ENCODE measurements around the gene PEX12. TPM values are rescaled to one million over a fixed set of nuclear protein-coding genes. Genes with fewer than 3 reads are reported as not detected.
"Not testable (repeated sequence)": the region's sequence is repeated elsewhere in the genome, so short reads cannot be mapped to it uniquely, and the experiment has no call there.

Gene PEX12
- total RNA-seq, 4 donors from 2014 or later = 4.1 to 9.0 (median 5.0) TPM

DNA sequence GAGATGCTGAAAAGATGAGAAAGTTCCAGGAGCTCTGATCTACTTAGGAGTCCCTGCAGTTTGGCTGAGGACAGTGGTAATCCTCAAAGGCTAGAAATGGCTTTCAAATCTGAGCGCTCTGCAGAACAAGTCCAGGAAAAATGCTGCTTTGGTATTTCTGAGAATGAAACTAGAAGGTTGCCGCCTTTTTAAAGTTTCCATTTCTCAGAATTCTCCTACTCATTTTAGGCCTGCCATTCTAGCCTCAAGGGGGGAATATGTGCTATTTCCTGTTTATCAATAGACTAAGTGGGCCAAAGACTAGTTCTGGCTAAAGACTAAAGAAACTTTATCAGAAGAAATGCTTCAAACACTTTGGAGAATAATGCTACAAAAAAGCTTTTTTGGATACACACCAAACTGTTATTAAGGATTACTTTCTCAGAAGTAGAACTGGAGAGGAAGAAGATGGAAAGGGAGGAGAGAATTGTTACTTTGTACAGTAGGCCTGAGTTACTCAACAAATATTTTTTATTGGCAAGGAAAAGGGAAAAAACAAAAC lies 40.7 kb downstream of the PEX12 start, which contains the start of gene SLFN12L:
SLFN12L (minus strand) TSS at position 78 of the 541 bp plus-strand sequence. CDS start 15,314 bp downstream, outside the sequence.
- Histone ChIP-seq H3K27ac (replicated peaks in 1 of 4) (peak within 1 kb of the TSS; percentile 9 to 48 (median 22)), H3K27me3 (peaks cover 0 to 12% (median 0%) of the 10 kb centered on the region in 4 donors), H3K36me3 (no peaks in the 10 kb centered on the region), H3K9me3 (no peaks in the 10 kb centered on the region), H3K4me1 (peaks cover 0 to 17% (median 12%) of the 10 kb centered on the region in 4 donors), H3K4me3 (no peak within 1 kb of the TSS)
- DNase-seq (ENCODE audit: extremely low spot score) = no peak
- intact Hi-C loops (cut with DNase I) = loop anchor here (5.0 kb wide), 1 partner anchor 365 kb away; no protein-coding TSS in a partner anchor
- TF ChIP-seq EP300 (IDR thresholded peaks at IDR 0.05) = no peak
- TF ChIP-seq POLR2AphosphoS5 (IDR thresholded peaks at IDR 0.05) = no peak
- no peak for TF ChIP-seq POLR2A (IDR thresholded peaks at IDR 0.05; ENCODE audit: low read depth)
- TF ChIP-seq, protein P1, sequence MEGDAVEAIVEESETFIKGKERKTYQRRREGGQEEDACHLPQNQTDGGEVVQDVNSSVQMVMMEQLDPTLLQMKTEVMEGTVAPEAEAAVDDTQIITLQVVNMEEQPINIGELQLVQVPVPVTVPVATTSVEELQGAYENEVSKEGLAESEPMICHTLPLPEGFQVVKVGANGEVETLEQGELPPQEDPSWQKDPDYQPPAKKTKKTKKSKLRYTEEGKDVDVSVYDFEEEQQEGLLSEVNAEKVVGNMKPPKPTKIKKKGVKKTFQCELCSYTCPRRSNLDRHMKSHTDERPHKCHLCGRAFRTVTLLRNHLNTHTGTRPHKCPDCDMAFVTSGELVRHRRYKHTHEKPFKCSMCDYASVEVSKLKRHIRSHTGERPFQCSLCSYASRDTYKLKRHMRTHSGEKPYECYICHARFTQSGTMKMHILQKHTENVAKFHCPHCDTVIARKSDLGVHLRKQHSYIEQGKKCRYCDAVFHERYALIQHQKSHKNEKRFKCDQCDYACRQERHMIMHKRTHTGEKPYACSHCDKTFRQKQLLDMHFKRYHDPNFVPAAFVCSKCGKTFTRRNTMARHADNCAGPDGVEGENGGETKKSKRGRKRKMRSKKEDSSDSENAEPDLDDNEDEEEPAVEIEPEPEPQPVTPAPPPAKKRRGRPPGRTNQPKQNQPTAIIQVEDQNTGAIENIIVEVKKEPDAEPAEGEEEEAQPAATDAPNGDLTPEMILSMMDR (IDR thresholded peaks at IDR 0.05) = no peak
- 47% methylated on average over 2 of the region's 2 CpGs for WGBS

DNA sequence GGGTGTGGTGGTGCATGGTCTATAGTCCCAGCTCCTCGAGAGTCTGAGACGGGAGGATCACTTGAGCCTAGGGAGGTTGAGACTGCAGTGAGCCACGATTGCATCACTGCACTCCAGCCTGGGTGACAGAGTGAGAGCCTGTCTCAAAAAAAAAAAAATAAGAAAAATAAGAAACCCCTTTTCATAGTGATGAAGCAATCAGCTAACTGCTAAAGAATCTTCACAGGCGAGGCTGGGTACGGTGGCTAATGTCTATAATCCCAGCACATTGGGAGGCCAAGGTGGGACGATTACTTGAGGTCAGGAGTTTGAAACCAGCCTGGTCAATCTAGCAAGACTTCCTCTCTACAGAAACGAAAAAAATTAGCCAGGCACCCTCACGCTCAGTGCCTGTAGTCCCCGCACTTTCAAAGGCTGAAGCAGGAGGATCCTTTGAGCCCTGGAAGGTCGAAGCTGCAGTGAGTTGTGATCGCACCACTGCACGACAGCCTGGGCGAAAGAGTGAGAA lies 41.7 kb downstream of the PEX12 start:
- peak overlapping the region in 3 of 4 donors; percentile 5 to 48 (median 9) for H3K27ac ChIP-seq (replicated peaks in 1 of 4)
- DNase-seq (ENCODE audit: extremely low spot score) = no peak
- peaks cover 0 to 12% (median 0%) of the 10 kb centered on the region in 4 donors for H3K27me3 ChIP-seq
- intact Hi-C loops (cut with DNase I) = loop anchor here (5.0 kb wide), 1 partner anchor 364 kb away; no protein-coding TSS in a partner anchor
- no peaks in the 10 kb centered on the region for H3K36me3 ChIP-seq
- TF ChIP-seq POLR2A (IDR thresholded peaks at IDR 0.05; ENCODE audit: low read depth) (no peak), EP300 (IDR thresholded peaks at IDR 0.05) (no peak), POLR2AphosphoS5 (IDR thresholded peaks at IDR 0.05) (no peak)
- TF ChIP-seq, protein P1 (IDR thresholded peaks at IDR 0.05) = no peak
- H3K9me3 ChIP-seq = no peaks in the 10 kb centered on the region
- H3K4me1 ChIP-seq = peaks cover 0 to 17% (median 12%) of the 10 kb centered on the region in 4 donors
- 75% methylated on average over 13 of the region's 13 CpGs for WGBS
- H3K4me3 ChIP-seq = no peak overlapping the region

DNA sequence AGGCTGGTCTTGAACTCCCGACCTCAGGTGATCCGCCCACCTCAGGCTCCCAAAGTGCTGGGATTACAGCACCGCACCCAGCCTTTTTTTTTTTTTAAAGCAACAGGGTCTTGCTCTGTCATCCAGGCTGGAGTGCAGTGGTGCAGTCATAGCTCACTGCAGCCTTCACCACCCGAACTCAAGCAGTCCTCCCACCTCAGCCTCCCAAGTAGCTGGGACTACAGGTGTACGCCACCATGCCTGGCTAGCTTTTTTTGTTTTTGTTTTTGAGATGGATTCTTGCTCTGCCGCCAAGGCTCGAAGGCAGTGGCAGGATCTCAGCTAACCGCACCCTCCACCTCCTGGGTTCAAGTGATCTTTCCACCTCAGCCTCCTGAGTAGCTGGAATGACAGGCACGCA lies 43.0 kb downstream of the PEX12 start:
- not testable (repeated sequence) for H3K36me3 ChIP-seq; H3K27ac ChIP-seq (replicated peaks in 1 of 4); H3K27me3 ChIP-seq; H3K9me3 ChIP-seq; DNase-seq (ENCODE audit: extremely low spot score)
- 90% methylated on average over 9 of the region's 9 CpGs for WGBS
- intact Hi-C loops (cut with DNase I) = loop anchor here (5.0 kb wide), 1 partner anchor 363 kb away; no protein-coding TSS in a partner anchor
- Histone ChIP-seq H3K4me3 (peak overlapping the region in 1 of 4 donors; percentile 11), H3K4me1 (peaks cover 0 to 17% (median 11%) of the 10 kb centered on the region in 4 donors)

DNA sequence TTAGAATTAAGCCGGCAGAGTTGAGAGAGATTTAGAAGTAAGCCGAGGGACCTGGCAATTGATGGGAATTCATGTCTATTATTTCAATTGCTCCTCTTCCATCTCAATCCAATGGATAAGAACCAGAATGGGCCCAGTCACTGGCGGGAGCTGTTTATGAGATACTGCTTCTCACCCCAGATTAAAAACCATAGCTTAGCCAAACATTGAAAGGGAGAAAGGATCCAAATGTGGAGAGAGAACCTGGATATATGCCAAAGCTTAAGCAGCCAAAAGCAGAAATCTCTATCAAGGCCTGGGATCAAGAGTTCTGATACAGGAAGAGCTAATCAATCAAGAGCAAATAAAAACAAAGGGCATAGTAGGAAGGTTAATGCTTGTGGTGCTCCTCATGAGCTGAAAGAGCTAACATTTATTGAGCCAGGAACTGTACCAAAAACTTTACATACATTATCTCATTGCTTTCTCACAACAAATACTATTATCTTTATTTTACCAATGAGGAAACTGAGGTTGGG lies 43.7 kb downstream of the PEX12 start:
- no peaks in the 10 kb centered on the region for H3K27me3 ChIP-seq
- H3K4me1 ChIP-seq = peaks cover 0 to 15% (median 8%) of the 10 kb centered on the region in 4 donors
- 52% methylated on average over 3 of the region's 3 CpGs for WGBS
- DNase-seq (ENCODE audit: extremely low spot score) = no peak
- no peak overlapping the region for H3K4me3 ChIP-seq
- intact Hi-C loops (cut with DNase I) = loop anchor here (5.0 kb wide), 1 partner anchor 362 kb away; no protein-coding TSS in a partner anchor
- H3K9me3 ChIP-seq = no peaks in the 10 kb centered on the region
- TF ChIP-seq EP300 (IDR thresholded peaks at IDR 0.05) (no peak), POLR2AphosphoS5 (IDR thresholded peaks at IDR 0.05) (no peak), POLR2A (IDR thresholded peaks at IDR 0.05; ENCODE audit: low read depth) (no peak)
- TF ChIP-seq, protein P1 (IDR thresholded peaks at IDR 0.05) = no peak
- H3K27ac ChIP-seq (replicated peaks in 1 of 4) = no peak overlapping the region
- no peaks in the 10 kb centered on the region for H3K36me3 ChIP-seq

DNA sequence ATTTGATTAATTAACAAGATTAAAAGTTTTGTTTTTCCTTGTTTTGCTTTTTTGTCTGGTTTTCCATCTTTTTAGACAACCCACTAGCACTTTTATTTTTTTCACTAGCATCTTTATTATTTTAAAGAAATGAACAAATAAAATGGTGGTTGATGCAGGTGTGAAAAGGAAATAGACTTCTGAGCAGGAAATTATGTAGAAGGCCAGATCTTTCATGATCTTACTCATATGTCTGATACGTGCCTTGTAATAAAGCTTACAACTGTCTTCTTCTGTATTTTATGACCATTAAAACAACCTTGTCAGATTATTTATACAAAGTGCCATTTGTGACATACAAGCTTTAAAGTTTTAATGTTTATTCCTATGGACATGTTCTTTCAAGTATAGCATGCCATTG lies 47.2 kb downstream of the PEX12 start:
- no peaks in the 10 kb centered on the region for H3K36me3 ChIP-seq
- TF ChIP-seq POLR2AphosphoS5 (IDR thresholded peaks at IDR 0.05) (no peak), EP300 (IDR thresholded peaks at IDR 0.05) (no peak), POLR2A (IDR thresholded peaks at IDR 0.05; ENCODE audit: low read depth) (no peak)
- TF ChIP-seq, protein P1 (IDR thresholded peaks at IDR 0.05) = no peak
- no peak overlapping the region for H3K27ac ChIP-seq (replicated peaks in 1 of 4)
- no peak overlapping the region for H3K4me3 ChIP-seq
- DNase-seq (ENCODE audit: extremely low spot score) = no peak
- WGBS = 53% methylated on average over 1 of the region's 1 CpG
- H3K27me3 ChIP-seq = no peaks in the 10 kb centered on the region
- no peaks in the 10 kb centered on the region for H3K4me1 ChIP-seq
- H3K9me3 ChIP-seq = no peaks in the 10 kb centered on the region
- intact Hi-C loops (cut with DNase I) = no loop called here
